ENCODE results near the gene ORMDL3.
A peak's percentile ranks its signal among the peaks of the same experiment; 100 is the strongest.

Gene ORMDL3, protein sequence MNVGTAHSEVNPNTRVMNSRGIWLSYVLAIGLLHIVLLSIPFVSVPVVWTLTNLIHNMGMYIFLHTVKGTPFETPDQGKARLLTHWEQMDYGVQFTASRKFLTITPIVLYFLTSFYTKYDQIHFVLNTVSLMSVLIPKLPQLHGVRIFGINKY

DNA sequence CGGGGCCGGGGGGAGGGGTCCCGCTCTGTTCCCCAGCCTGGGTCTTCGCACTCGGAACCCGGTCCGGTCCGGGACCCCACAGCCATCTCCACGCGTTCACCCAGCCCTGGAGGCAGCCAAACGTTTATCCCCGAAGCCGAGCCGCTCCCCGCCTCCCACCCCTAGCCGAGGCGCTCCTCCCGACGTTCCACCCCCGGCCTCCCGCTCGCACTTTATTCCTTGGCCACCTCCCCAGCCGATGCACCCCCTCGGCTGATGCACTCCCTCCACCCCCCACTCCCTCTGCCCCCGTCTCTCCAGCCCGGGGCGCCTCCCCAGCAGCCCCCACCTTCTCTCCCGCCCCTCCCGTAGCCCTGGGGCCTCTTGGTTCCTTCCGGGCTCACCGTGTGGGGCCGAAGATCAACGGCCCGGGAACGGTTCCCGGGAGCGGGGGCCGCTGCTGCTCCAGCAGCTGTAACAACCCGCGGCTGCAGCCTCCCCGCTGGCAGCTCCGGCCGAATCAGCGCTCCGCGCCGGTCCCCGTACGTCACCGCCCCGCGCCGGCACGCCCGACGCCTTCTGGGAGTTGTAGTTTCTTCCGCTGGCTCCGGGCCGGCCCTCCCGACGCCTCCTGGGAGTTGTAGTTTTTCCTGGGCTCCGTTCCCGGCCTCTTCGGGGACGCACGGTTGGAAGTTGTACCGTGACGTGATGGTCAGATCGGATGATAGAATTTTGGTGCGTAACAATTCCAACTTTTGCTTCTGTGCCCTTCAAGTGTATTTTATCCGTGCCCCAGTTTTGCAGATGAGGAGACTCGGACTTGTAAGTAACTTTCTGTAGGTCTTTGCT lies at the start of gene ORMDL3, which contains the start of gene LRRC3C:
TSS of gene ORMDL3 (minus strand) at position 501 of the 828 bp plus-strand sequence. CDS start 3,398 bp downstream, outside the sequence.
TSS of gene LRRC3C (plus strand) at position 632 of the 828 bp plus-strand sequence. CDS start 13,792 bp downstream, outside the sequence.
- CTCF ChIA-PET = interaction anchor here (0.9 to 1.2 kb wide), 4 partner anchors 11 to 306 kb away, joined by 3 to 4 read pairs (median 3); no protein-coding TSS in a partner anchor
- peak; percentile 95 for DNase-seq (ENCODE audit: extremely low spot score)
- TF ChIP-seq, protein P1, sequence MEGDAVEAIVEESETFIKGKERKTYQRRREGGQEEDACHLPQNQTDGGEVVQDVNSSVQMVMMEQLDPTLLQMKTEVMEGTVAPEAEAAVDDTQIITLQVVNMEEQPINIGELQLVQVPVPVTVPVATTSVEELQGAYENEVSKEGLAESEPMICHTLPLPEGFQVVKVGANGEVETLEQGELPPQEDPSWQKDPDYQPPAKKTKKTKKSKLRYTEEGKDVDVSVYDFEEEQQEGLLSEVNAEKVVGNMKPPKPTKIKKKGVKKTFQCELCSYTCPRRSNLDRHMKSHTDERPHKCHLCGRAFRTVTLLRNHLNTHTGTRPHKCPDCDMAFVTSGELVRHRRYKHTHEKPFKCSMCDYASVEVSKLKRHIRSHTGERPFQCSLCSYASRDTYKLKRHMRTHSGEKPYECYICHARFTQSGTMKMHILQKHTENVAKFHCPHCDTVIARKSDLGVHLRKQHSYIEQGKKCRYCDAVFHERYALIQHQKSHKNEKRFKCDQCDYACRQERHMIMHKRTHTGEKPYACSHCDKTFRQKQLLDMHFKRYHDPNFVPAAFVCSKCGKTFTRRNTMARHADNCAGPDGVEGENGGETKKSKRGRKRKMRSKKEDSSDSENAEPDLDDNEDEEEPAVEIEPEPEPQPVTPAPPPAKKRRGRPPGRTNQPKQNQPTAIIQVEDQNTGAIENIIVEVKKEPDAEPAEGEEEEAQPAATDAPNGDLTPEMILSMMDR (IDR thresholded peaks at IDR 0.05; ENCODE audit: control extremely low read depth, extremely low read depth, low read depth, missing control alignments) = no peak
- POLR2A ChIA-PET = no interaction called here

DNA sequence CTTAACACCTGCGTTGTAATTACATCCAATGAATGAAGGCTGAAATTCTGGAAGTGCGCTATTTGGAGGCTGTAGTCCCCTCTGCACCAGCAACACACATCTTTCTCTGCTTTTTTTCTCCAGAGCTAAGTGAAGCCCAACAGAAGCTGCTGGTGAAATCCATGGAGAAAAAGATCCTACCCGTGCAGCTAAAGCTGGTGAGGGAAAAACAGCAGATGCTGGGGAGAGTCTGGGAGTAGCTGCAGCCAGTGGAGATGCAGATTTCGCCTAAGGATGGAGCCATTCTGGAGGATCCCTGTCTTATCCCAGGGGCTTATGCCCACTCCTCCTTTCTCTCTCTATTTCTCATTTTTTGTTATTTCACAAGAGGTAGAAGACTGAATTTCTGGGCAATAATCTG lies 48.4 kb upstream of the ORMDL3 start:
- TF ChIP-seq, protein P1 (IDR thresholded peaks at IDR 0.05; ENCODE audit: control extremely low read depth, extremely low read depth, low read depth, missing control alignments) = no peak
- ChIA-PET POLR2A (interaction anchor here (0.7 kb wide), 2 partner anchors 74 to 100 kb away, joined by 3 to 4 read pairs; no protein-coding TSS in a partner anchor), CTCF (interaction anchor here (1.2 to 5.1 kb wide), 2 partner anchors 10 to 17 kb away, joined by 4 to 28 read pairs; no protein-coding TSS in a partner anchor)
- no peak for DNase-seq (ENCODE audit: extremely low spot score)

DNA sequence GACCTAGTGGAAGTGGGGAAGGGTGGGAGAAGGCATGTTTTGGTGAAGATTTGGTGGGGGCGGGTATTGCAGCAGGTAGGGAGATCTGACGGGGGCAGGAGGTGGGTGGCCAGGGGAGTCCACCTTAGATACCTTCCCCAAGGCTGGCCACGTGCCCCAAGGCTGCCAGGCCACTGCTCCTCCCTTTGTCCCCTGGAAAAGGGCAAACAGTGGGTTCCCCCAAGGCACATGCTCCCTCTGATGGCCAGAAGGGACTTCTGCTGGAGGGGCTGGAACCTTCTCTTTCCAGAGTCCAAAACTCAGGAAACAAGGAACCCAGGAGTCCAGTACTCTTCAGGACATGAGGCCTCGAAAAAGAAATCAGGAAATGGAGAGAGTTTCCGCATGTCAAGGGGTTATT lies 47.0 kb upstream of the ORMDL3 start:
- TF ChIP-seq, protein P1 (IDR thresholded peaks at IDR 0.05; ENCODE audit: control extremely low read depth, extremely low read depth, low read depth, missing control alignments) = no peak
- no peak for DNase-seq (ENCODE audit: extremely low spot score)

DNA sequence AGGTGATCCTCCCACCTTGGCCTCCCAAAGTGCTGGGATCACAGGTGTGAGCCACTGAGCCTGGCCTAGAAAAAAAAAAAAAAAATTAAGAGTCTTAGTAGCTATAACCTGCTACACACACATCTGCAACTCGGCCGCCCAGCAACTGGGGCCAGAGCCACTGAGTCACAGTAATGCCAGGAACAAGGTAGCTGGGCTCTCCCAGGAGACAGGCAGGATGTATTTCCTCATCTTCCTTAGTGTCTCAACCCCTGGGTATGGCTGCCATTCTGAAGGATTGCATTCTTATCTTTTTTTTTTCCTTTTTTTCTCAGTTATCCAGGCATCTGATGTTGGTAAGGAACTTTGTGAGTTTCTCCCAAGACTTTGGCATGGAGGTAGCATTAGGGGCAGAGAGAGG lies 46.1 kb upstream of the ORMDL3 start:
- ChIA-PET POLR2A (no interaction called here), CTCF (interaction anchor here (5.1 kb wide), 1 partner anchor 15 kb away, joined by 28 read pairs; no protein-coding TSS in a partner anchor)
- TF ChIP-seq, protein P1 (IDR thresholded peaks at IDR 0.05; ENCODE audit: control extremely low read depth, extremely low read depth, low read depth, missing control alignments) = no peak

More for the DNA sequence above, 47.0 kb upstream of the ORMDL3 start:
- ChIA-PET POLR2A (no interaction called here), CTCF (interaction anchor here (1.2 to 5.1 kb wide), 2 partner anchors 9 to 16 kb away, joined by 4 to 28 read pairs; no protein-coding TSS in a partner anchor)

DNA sequence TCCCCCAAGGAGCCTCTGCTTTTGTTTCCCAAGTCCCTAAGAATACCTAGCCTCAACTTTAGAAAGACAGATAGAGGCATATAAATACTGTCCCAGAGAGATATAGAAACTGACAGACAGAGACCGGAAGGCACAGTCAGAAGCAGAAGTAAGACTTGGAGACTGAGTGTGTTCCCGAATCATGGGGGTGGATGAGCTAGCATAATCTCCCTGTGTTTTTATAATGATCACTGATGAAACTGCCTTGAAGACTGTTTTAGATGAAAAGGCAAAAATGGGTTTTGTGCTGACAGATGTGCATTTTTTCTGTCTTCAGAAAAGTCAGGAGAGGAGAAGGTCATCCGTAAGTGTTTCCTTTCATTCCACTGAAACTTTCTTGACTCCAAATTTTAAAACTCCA lies 44.9 kb upstream of the ORMDL3 start:
- DNase-seq (ENCODE audit: extremely low spot score) = no peak
- CTCF ChIA-PET = interaction anchor here (1.1 to 5.1 kb wide), 4 partner anchors 8 to 350 kb away, joined by 3 to 28 read pairs (median 4); partner anchors contain the start of gene PSMD3
- TF ChIP-seq, protein P1 (IDR thresholded peaks at IDR 0.05; ENCODE audit: control extremely low read depth, extremely low read depth, low read depth, missing control alignments) = no peak
- POLR2A ChIA-PET = no interaction called here

More for the DNA sequence above, 46.1 kb upstream of the ORMDL3 start:
- no peak for DNase-seq (ENCODE audit: extremely low spot score)

DNA sequence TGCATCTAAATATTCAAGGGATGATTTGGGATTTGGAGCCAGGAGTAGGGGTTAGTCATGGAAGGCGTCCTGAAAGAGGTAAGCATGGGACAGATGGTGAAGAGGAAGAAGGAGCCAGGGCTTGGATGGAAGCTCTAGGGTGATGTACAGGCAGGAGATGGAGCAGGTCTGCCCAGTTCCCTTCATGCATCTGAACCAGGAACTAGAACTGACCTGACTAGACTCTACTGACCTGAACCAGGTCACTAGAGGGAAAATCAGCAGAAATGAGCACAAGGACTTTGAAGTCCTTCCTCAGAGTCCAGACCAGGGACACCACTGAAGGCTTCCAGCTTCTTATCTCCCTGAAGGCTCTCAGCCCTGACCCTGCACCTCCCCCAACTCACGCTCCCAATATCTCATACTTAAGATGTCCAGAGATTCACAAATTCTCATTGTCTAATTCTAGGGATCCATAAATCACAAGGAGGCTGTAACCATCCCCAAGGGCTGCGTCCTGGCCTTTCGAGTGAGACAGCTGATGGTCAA lies 43.7 kb upstream of the ORMDL3 start:
- CTCF ChIA-PET = interaction anchor here (1.1 to 5.1 kb wide), 2 partner anchors 10 to 12 kb away, joined by 4 to 28 read pairs; partner anchors contain the start of gene PSMD3
- POLR2A ChIA-PET = no interaction called here
- TF ChIP-seq, protein P1 (IDR thresholded peaks at IDR 0.05; ENCODE audit: control extremely low read depth, extremely low read depth, low read depth, missing control alignments) = no peak
- no peak for DNase-seq (ENCODE audit: extremely low spot score)
